Loucy (cell line): ENCODE data around the gene COL24A1.

Experiments
- H2AFZ ChIP-seq: fragments of 200-600 bp; sonication (generic); 2 replicates; pipeline ENCODE4 v1.6.0; 2016; ENCODE audit warnings: antibody characterized with exemption, mild to moderate bottlenecking, low read length, moderate library complexity
- H3F3A ChIP-seq: fragments of 200-600 bp; 2 replicates; pipeline ENCODE4 v1.6.0; 2016; ENCODE audit warnings: antibody characterized with exemption, low read depth, mild to moderate bottlenecking
- H3K27me3 ChIP-seq: fragments of 200-600 bp; sonication (generic); 2 replicates; pipeline ENCODE4 v1.6.1; 2014; ENCODE audit warnings: low read length, mild to moderate bottlenecking; ENCODE audit not compliant: insufficient read depth, poor library complexity, severe bottlenecking
- H3K36me3 ChIP-seq: fragments of 200-600 bp; sonication (generic); 2 replicates; pipeline ENCODE4 v1.6.1; 2016; ENCODE audit warnings: low read length; ENCODE audit not compliant: insufficient read depth
- H3K4me1 ChIP-seq: fragments of 200-600 bp; sonication (generic); 2 replicates; pipeline ENCODE4 v1.5.1; 2014; ENCODE audit warnings: low read length, mild to moderate bottlenecking; ENCODE audit not compliant: insufficient read depth, poor library complexity, severe bottlenecking
- H3K4me2 ChIP-seq: fragments of 200-600 bp; sonication (generic); 2 replicates; pipeline ENCODE4 v1.6.0; 2014; ENCODE audit warnings: antibody characterized with exemption, low read length, low read depth, mild to moderate bottlenecking; ENCODE audit not compliant: poor library complexity, severe bottlenecking
- H3K4me3 ChIP-seq: fragments of 200-600 bp; sonication (generic); 2 replicates; pipeline ENCODE4 v1.5.1; 2014; ENCODE audit warnings: low read length, mild to moderate bottlenecking, mixed read lengths; ENCODE audit not compliant: poor library complexity, severe bottlenecking
- H3K79me2 ChIP-seq: fragments of 200-600 bp; sonication (generic); 2 replicates; pipeline ENCODE4 v1.6.1; 2014; ENCODE audit warnings: low read length; ENCODE audit not compliant: insufficient read depth
- H3K9ac ChIP-seq: fragments of 200-600 bp; sonication (generic); 2 replicates; pipeline ENCODE4 v1.6.0; 2014; ENCODE audit warnings: mild to moderate bottlenecking, low read depth, low read length, moderate library complexity; ENCODE audit not compliant: poor library complexity, severe bottlenecking
- H3K9me2 ChIP-seq: fragments of 200-600 bp; sonication (generic); replicated peaks from 2 replicates; pipeline ENCODE4 v1.6.1; 2016; ENCODE audit warnings: low read depth, low read length, mixed read lengths
- H3K9me3 ChIP-seq: fragments of 200-600 bp; sonication (generic); 2 replicates; pipeline ENCODE4 v1.6.1; 2014; ENCODE audit warnings: mild to moderate bottlenecking, antibody characterized with exemption, low read length, low read depth; ENCODE audit not compliant: insufficient read depth
- H4K20me1 ChIP-seq: fragments of 200-600 bp; sonication (generic); 2 replicates; pipeline ENCODE4 v1.6.0; 2014; ENCODE audit warnings: antibody characterized with exemption, low read length, mild to moderate bottlenecking; ENCODE audit not compliant: insufficient read depth, poor library complexity, severe bottlenecking
- EZH2phosphoT487 ChIP-seq: fragments of 200-600 bp; IDR thresholded peaks from 2 replicates; pipeline ENCODE4 v1.6.1; 2018; ENCODE audit warnings: antibody characterized with exemption, mild to moderate bottlenecking, moderate library complexity, borderline replicate concordance
- TF ChIP-seq, protein P1 (sequence below): fragments of 200-600 bp; sonication (generic); conservative IDR thresholded peaks from 2 replicates; pipeline ENCODE4 v1.5.1; 2014; ENCODE audit warnings: mild to moderate bottlenecking, antibody characterized with exemption, low read length

COL24A1 gene

GRCh38 chr1:86110451-86111129 lies 46.0 kb downstream of the COL24A1 start:
- no peaks in the 10 kb centered on the region for H3K36me3 ChIP-seq
- H3K4me1 ChIP-seq, result no peaks in the 10 kb centered on the region
- no peak overlapping the region for H3K4me2 ChIP-seq
- no peaks in the 10 kb centered on the region for H3K9me3 ChIP-seq
- H3K4me3 ChIP-seq, result no peak overlapping the region
- H3K27me3 ChIP-seq, result no peaks in the 10 kb centered on the region
- no peaks in the 10 kb centered on the region for H3F3A ChIP-seq
- H3K9me2 ChIP-seq, result no peaks in the 10 kb centered on the region
- no peaks in the 10 kb centered on the region for H4K20me1 ChIP-seq
- H2AFZ ChIP-seq, result no peak overlapping the region
- no peak for TF ChIP-seq EZH2phosphoT487
- TF ChIP-seq, protein P1, sequence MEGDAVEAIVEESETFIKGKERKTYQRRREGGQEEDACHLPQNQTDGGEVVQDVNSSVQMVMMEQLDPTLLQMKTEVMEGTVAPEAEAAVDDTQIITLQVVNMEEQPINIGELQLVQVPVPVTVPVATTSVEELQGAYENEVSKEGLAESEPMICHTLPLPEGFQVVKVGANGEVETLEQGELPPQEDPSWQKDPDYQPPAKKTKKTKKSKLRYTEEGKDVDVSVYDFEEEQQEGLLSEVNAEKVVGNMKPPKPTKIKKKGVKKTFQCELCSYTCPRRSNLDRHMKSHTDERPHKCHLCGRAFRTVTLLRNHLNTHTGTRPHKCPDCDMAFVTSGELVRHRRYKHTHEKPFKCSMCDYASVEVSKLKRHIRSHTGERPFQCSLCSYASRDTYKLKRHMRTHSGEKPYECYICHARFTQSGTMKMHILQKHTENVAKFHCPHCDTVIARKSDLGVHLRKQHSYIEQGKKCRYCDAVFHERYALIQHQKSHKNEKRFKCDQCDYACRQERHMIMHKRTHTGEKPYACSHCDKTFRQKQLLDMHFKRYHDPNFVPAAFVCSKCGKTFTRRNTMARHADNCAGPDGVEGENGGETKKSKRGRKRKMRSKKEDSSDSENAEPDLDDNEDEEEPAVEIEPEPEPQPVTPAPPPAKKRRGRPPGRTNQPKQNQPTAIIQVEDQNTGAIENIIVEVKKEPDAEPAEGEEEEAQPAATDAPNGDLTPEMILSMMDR, result no peak
- H3K9ac ChIP-seq, result no peak overlapping the region
- no peaks in the 10 kb centered on the region for H3K79me2 ChIP-seq

DNA sequence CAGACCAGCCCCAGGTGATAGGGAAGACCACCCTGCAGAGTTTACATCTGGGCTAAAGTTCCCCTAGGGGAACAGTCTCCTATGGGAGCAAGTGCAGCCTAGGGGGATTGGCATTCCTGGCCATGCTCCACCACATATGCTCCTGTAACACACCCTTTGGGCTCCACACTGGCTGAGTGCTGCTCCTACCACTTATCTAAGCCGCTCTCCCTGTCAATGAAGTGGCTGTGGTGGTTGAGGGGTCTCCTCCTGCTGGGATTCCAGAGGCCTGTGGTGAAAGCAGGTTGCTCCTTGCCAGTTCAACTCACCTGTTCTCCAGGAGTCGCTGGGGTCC lies 51.1 kb downstream of the COL24A1 start:
- H3K79me2 ChIP-seq, result no peaks in the 10 kb centered on the region
- no peak overlapping the region for H3K9ac ChIP-seq
- no peaks in the 10 kb centered on the region for H3K9me2 ChIP-seq
- H3K4me2 ChIP-seq, result no peak overlapping the region
- no peaks in the 10 kb centered on the region for H3K4me1 ChIP-seq
- H3K9me3 ChIP-seq, result no peaks in the 10 kb centered on the region
- H3K4me3 ChIP-seq, result no peak overlapping the region
- TF ChIP-seq, protein P1, result no peak
- no peak for TF ChIP-seq EZH2phosphoT487
- no peak overlapping the region for H2AFZ ChIP-seq
- no peaks in the 10 kb centered on the region for H3K36me3 ChIP-seq
- no peaks in the 10 kb centered on the region for H3F3A ChIP-seq
- H3K27me3 ChIP-seq, result no peaks in the 10 kb centered on the region
- H4K20me1 ChIP-seq, result no peaks in the 10 kb centered on the region

DNA sequence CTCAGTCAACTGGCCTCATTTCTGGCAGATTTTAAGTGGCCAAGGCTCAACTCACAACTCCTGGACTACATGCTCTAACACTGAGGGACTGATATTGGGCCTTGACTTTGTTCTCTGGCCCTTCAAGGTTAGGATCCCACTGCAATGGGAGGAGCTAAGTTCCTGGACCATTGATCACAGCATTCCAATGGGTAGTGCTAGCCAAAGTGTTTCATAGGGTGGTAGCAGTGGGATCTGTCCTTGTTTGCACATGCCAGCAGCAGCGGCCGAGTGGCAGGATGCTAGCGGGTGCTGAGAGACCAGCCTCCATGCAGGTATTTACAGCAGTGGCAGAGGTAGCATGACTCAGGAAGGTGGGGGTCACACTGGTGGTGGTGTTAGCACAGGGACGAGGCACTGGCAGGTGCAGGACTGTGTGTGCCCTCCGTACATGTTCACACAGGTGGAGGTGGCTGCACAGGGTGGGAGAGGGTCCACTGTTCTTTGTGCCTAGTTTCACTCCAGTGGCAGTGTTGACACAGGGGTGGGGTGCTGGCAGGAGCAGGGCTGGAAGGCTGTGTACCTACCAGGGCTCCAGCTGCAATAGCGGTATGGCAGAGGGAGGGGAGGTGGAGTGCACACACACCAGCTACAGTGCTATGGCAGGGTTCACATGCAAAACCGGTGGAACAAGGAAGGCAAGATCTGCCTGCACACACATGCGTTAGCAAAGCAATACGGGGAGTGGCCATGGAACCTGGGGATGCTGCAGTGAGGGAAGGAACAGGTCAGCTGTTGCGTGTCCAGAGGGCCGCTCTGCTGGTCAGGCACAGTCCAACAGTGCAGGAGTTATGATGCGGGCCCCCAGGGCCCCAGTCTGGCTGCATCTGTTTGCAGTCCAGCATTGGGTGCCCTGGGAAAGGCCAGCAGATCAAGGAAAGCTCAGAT lies 51.7 kb downstream of the COL24A1 start:
- TF ChIP-seq, protein P1, result no peak
- no peak for TF ChIP-seq EZH2phosphoT487
- Histone ChIP-seq H3K36me3 (no peaks in the 10 kb centered on the region), H3K9me2 (no peaks in the 10 kb centered on the region), H3K79me2 (no peaks in the 10 kb centered on the region), H3K4me3 (no peak overlapping the region), H3K4me1 (no peaks in the 10 kb centered on the region), H2AFZ (no peak overlapping the region), H3K27me3 (no peaks in the 10 kb centered on the region), H3F3A (no peaks in the 10 kb centered on the region), H3K9me3 (no peaks in the 10 kb centered on the region), H3K4me2 (no peak overlapping the region), H4K20me1 (no peaks in the 10 kb centered on the region), H3K9ac (no peak overlapping the region)
